NCI-H82 treated with DMSO at 0.1 percent for 48 hours (cell line): Measurements from ENCODE around the gene SETX.
A peak's percentile ranks its signal among the peaks of the same experiment; 100 is the strongest.

ENCODE experiments used
- DNase-seq: peaks from one replicate; lab custom pipeline; 2025; ENCODE audit not compliant: unreplicated experiment; lab: John Stamatoyannopoulos, UW

SETX gene

DNA sequence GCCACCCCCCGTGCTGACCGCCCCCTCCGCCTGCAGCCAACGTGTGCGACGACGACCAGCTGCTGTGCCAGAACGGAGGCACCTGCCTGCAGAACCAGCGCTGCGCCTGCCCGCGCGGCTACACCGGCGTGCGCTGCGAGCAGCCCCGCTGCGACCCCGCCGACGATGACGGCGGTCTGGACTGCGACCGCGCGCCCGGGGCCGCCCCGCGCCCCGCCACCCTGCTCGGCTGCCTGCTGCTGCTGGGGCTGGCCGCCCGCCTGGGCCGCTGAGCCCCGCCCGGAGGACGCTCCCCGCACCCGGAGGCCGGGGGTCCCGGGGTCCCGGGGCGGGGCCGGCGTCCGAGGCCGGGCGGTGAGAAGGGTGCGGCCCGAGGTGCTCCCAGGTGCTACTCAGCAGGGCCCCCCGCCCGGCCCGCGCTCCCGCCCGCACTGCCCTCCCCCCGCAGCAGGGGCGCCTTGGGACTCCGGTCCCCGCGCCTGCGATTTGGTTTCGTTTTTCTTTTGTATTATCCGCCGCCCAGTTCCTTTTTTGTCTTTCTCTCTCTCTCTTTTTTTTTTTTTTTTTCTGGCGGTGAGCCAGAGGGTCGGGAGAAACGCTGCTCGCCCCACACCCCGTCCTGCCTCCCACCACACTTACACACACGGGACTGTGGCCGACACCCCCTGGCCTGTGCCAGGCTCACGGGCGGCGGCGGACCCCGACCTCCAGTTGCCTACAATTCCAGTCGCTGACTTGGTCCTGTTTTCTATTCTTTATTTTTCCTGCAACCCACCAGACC, 112.8 kb downstream of the SETX start:
- DNase-seq: no peak

- DNase-seq: no peak
Measured at GRCh38 chr9:132241483-132241839, 113.3 kb downstream of the SETX start.

GRCh38 chr9:132240841-132241482, 113.8 kb downstream of the SETX start:
- peak; percentile 90 for DNase-seq

GRCh38 chr9:132239999-132240840, 114.6 kb downstream of the SETX start:
- DNase-seq: peak; percentile 84

GRCh38 chr9:132239518-132239917, 115.3 kb downstream of the SETX start:
- no peak for DNase-seq

GRCh38 chr9:132238992-132239391, 115.8 kb downstream of the SETX start:
- DNase-seq: no peak

GRCh38 chr9:132238026-132238972, 116.5 kb downstream of the SETX start:
- no peak for DNase-seq

DNA sequence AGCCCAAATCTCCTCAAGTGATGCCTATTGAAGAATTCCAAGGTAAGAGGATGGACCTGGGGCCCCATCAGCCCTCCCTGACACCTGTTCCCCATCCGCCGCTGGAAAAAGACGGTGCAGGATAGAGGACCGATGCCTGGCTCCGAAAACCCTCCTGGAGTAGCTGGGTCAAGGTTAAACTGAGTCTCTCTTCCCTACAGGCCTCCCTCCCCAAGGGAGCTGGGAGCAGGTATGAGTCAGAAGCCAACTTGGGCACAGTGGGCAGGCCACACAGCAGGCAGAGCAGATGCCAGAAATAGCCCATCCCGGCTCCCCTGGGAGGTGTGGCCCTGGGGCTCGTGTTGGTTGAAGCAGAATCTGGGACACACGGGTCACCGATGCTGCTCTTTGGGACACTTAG, 117.3 kb downstream of the SETX start:
- DNase-seq: no peak

- no peak for DNase-seq
Measured at GRCh38 chr9:132236662-132237311, 118.0 kb downstream of the SETX start.

GRCh38 chr9:132235894-132236661, 118.7 kb downstream of the SETX start:
- peak; percentile 23 for DNase-seq

- DNase-seq: no peak
Measured at GRCh38 chr9:132235125-132235524, 119.7 kb downstream of the SETX start.

- DNase-seq: no peak
Measured at GRCh38 chr9:132234535-132234934, 120.3 kb downstream of the SETX start.

- no peak for DNase-seq
Measured at GRCh38 chr9:132233138-132233537, 121.6 kb downstream of the SETX start.

DNA sequence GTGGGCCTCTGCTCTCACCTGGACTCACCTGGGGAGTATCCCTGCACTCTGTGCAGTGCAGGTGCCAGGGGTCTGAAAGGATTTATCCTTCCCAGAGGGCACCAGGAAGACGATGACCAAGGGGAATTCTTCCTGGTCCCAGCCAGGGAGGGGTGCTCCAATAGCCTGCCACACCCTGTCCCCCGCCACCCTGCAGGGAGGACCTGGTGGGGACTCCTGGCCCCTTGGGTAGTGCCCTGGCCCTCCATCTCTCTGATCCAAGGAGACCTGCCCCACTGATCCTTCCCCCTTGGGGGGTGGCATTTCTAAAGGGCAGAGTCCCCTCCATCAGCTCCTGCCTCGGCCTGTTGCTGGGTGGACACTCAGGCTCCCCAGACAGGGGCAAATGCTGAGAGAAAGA, 122.3 kb downstream of the SETX start:
- DNase-seq: no peak

GRCh38 chr9:132231019-132231701, 123.6 kb downstream of the SETX start:
- DNase-seq: peak; percentile 10

- DNase-seq: peak; percentile 35
Measured at GRCh38 chr9:132230605-132231004, 124.2 kb downstream of the SETX start.

DNA sequence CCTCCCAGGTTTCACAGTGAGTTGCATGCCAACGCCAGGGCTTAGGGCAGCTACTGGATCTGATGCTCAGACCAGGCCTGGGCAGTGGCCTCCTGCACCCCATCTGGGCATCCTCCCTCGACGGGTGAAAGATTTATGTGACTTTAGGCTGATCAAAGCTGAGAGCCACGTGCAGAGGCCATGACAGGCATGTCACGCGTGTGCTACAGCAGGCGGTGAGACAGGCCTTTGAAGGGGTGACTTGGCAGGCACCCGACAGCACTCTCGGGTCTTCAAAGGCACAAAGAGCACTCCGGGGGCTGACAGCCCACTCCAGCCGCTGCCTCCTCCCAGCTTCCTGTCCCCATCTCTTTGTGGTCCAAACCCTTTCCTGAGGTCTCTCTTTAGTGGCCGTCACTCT, 126.7 kb downstream of the SETX start:
- no peak for DNase-seq

GRCh38 chr9:132226571-132227430, 128.0 kb downstream of the SETX start:
- no peak for DNase-seq
